ENCODE data around the gene MED8. TPM values are rescaled to one million over a fixed set of nuclear protein-coding genes. Genes with fewer than 3 reads are reported as not detected.

MED8 gene
- total RNA-seq, 1 experiment from 2014 or later: 36.5 TPM

- DNase-seq (ENCODE audit: low spot score): no peak
Measured at GRCh38 chr1:43334453-43335205, 55.0 kb downstream of the MED8 start.

Other genes with a start within 250 kb of the MED8 start
- gene EBNA1BP2, start 217.5 kb downstream of the MED8 start, total RNA-seq (2014; rRNA removed; shearing (Covaris generic)): 112 and 134 TPM in 2 replicates
- gene CFAP57, start 217.5 kb downstream of the MED8 start, total RNA-seq (2014; rRNA removed; shearing (Covaris generic)): 0.38 and 0.99 TPM in 2 replicates
- gene TMEM125, start 119.8 kb downstream of the MED8 start, total RNA-seq (2014; rRNA removed; shearing (Covaris generic)): 64.2 and 65.2 TPM in 2 replicates
- 39.0 and 58.2 TPM in 2 replicates for gene C1orf210, start 104.2 kb downstream of the MED8 start, total RNA-seq (2014; rRNA removed; shearing (Covaris generic))
- gene TIE1, start 88.8 kb downstream of the MED8 start, total RNA-seq (2014; rRNA removed; shearing (Covaris generic)): not detected in 2 replicates
- gene MPL, start 52.0 kb downstream of the MED8 start, total RNA-seq (2014; rRNA removed; shearing (Covaris generic)): 0.79 TPM in 1 of 2 replicates, not detected in the other
- 278 and 304 TPM in 2 replicates for gene CDC20, start 30.8 kb downstream of the MED8 start, total RNA-seq (2014; rRNA removed; shearing (Covaris generic))
- 160 and 176 TPM in 2 replicates for gene ELOVL1, start 21.8 kb downstream of the MED8 start, total RNA-seq (2014; rRNA removed; shearing (Covaris generic))
- 17.5 and 21.9 TPM in 2 replicates for gene SZT2, start 99 bp upstream of the MED8 start, total RNA-seq (2014; rRNA removed; shearing (Covaris generic))
- 59.7 and 69.1 TPM in 2 replicates for gene HYI, start 64.1 kb upstream of the MED8 start, total RNA-seq (2014; rRNA removed; shearing (Covaris generic))
- gene PTPRF, start 141.1 kb upstream of the MED8 start, total RNA-seq (2014; rRNA removed; shearing (Covaris generic)): 101 and 122 TPM in 2 replicates

All from HT-29 (cell line).